SK-N-SH (cell line): ENCODE measurements around the gene MAS1L. TPM values are rescaled to one million over a fixed set of nuclear protein-coding genes. Genes with fewer than 3 reads are reported as not detected.

Experiments
- CTCF ChIA-PET: fragments of 300-600, 350-600 bp; formaldehyde crosslinking; extraction: SDS; loops from one replicate; lab custom pipeline; 2021; lab: Yijun Ruan, JAX
- POLR2A ChIA-PET: fragments of 350-600 bp; sonication (Branson Sonifier 250); formaldehyde crosslinking; extraction: SDS; loops from one replicate; lab custom pipeline; 2020; ENCODE audit warnings: antibody characterized with exemption, inconsistent platforms; lab: Yijun Ruan, JAX
- DNase-seq: peaks from one replicate; pipeline ENCODE4 v3.0.0; 2012
- H2AFZ ChIP-seq: fragments of 200-600 bp; sonication (generic); 2 replicates; pipeline ENCODE4 v1.8.1; 2016; ENCODE audit warnings: antibody characterized with exemption, mild to moderate bottlenecking, low read depth
- H3F3A ChIP-seq: fragments of 200-600 bp; sonication (generic); replicated peaks from 2 replicates; pipeline ENCODE3; 2016; ENCODE audit warnings: antibody characterized with exemption, mild to moderate bottlenecking; ENCODE audit not compliant: insufficient read depth
- H3K27ac ChIP-seq, 2 experiments: fragments of 200-500 bp in 1 of 2; fragments of 200-600 bp in 1 of 2; sonication (Bioruptor generic) in 1 of 2; sonication (generic), shearing (Covaris generic) in 1 of 2; 2 replicates each; pipeline versions ENCODE4 v1.5.1 to v1.6.1; 2014 to 2016; ENCODE audit warnings: low read depth in 2 of 2, inconsistent platforms in 1 of 2, low read length in 1 of 2, mild to moderate bottlenecking in 1 of 2, mixed read lengths in 1 of 2
- H3K27me3 ChIP-seq: fragments of 200-600 bp; sonication (generic), shearing (Covaris generic); 2 replicates; pipeline ENCODE4 v1.6.1; 2016; ENCODE audit warnings: mixed run types; ENCODE audit not compliant: insufficient read depth
- H3K36me3 ChIP-seq, 2 experiments: fragments of 200-500 bp in 1 of 2; fragments of 200-600 bp in 1 of 2; sonication (Bioruptor generic) in 1 of 2; sonication (generic) in 1 of 2; replicated peaks in 1 of 2; 2 replicates each; pipeline versions ENCODE3 to v1.5.1; 2014 to 2016; ENCODE audit warnings: low read length in 1 of 2, mild to moderate bottlenecking in 1 of 2; ENCODE audit not compliant: insufficient read depth in 2 of 2, control insufficient read depth in 1 of 2
- H3K4me1 ChIP-seq, 2 experiments: fragments of 200-500 bp in 1 of 2; fragments of 200-600 bp in 1 of 2; sonication (Bioruptor generic) in 1 of 2; sonication (generic), shearing (Covaris generic) in 1 of 2; 2 replicates each; pipeline versions ENCODE4 v1.5.1 to v1.6.1; 2014 to 2016; ENCODE audit warnings: low read depth in 1 of 2, low read length in 1 of 2, mixed run types in 1 of 2; ENCODE audit not compliant: insufficient read depth in 2 of 2, control insufficient read depth in 1 of 2
- H3K4me2 ChIP-seq: fragments of 200-600 bp; sonication (generic), shearing (Covaris generic); 2 replicates; pipeline ENCODE4 v1.6.1; 2017; ENCODE audit warnings: mixed run types
- H3K4me3 ChIP-seq, 2 experiments: fragments of 200-500 bp in 1 of 2; fragments of 200-600 bp in 1 of 2; sonication (Bioruptor generic) in 1 of 2; sonication (generic), shearing (Covaris generic) in 1 of 2; 2 replicates each; pipeline versions ENCODE4 v1.5.1 to v1.8.1; 2014 to 2016; ENCODE audit warnings: low read depth in 2 of 2, inconsistent platforms in 1 of 2, low read length in 1 of 2, mild to moderate bottlenecking in 1 of 2, mixed read lengths in 1 of 2, moderate library complexity in 1 of 2
- H3K79me2 ChIP-seq: fragments of 200-600 bp; sonication (generic); 2 replicates; pipeline ENCODE4 v1.8.1; 2017; ENCODE audit warnings: mild to moderate bottlenecking; ENCODE audit not compliant: insufficient read depth
- H3K9ac ChIP-seq: fragments of 200-600 bp; sonication (generic); 2 replicates; pipeline ENCODE4 v1.6.1; 2017; ENCODE audit warnings: mixed run types
- H3K9me2 ChIP-seq: fragments of 200-600 bp; sonication (generic); 2 replicates; pipeline ENCODE4 v1.6.1; 2017; ENCODE audit warnings: mixed run types
- H3K9me3 ChIP-seq: fragments of 200-600 bp; sonication (generic); 2 replicates; pipeline ENCODE4 v1.6.1; 2017; ENCODE audit warnings: mixed run types, mild to moderate bottlenecking, moderate library complexity
- H4K20me1 ChIP-seq: fragments of 200-600 bp; sonication (generic); 2 replicates; pipeline ENCODE4 v1.6.1; 2017; ENCODE audit warnings: mild to moderate bottlenecking, mixed run types; ENCODE audit not compliant: insufficient read depth
- CHD2 ChIP-seq: fragments of 150-350 bp; IDR thresholded peaks from 2 replicates; pipeline ENCODE4 v1.6.1; 2018; ENCODE audit warnings: low read length; ENCODE audit not compliant: partially characterized antibody
- ELF1 ChIP-seq: IDR thresholded peaks from 2 replicates; pipeline ENCODE4 v1.4.0; 2012
- EP300 ChIP-seq, 2 experiments: IDR thresholded peaks; 2 replicates each; pipeline versions ENCODE4 v1.4.0 to v1.6.1; 2012; ENCODE audit warnings: borderline replicate concordance in 1 of 2, low read depth in 1 of 2, low read length in 1 of 2
- FOSL2 ChIP-seq: IDR thresholded peaks from 2 replicates; pipeline ENCODE4 v1.4.0; 2012; ENCODE audit warnings: low read depth, mild to moderate bottlenecking, moderate library complexity, borderline replicate concordance
- FOXM1 ChIP-seq: IDR thresholded peaks from 2 replicates; pipeline ENCODE4 v1.4.0; 2012; ENCODE audit warnings: low read depth, mild to moderate bottlenecking
- GABPA ChIP-seq: IDR thresholded peaks from 2 replicates; pipeline ENCODE4 v1.4.0; 2012; ENCODE audit warnings: low read depth, mild to moderate bottlenecking
- MXI1 ChIP-seq: IDR thresholded peaks from 2 replicates; pipeline ENCODE4 v1.6.1; 2012; ENCODE audit warnings: mild to moderate bottlenecking, low read depth, low read length, improper control_type of control experiment
- NFIC ChIP-seq: IDR thresholded peaks from 2 replicates; pipeline ENCODE4 v1.4.0; 2012; ENCODE audit warnings: borderline replicate concordance
- PBX3 ChIP-seq: IDR thresholded peaks from 2 replicates; pipeline ENCODE4; 2012
- POLR2AphosphoS5 ChIP-seq: IDR thresholded peaks from 2 replicates; pipeline ENCODE4 v1.6.1; 2012; ENCODE audit warnings: low read depth, low read length
- RAD21 ChIP-seq: IDR thresholded peaks from 2 replicates; pipeline ENCODE4 v1.6.1; 2012; ENCODE audit warnings: mild to moderate bottlenecking, low read length
- RCOR1 ChIP-seq: fragments of 150-350 bp; IDR thresholded peaks from 2 replicates; pipeline ENCODE4 v1.6.1; 2017; ENCODE audit warnings: antibody characterized with exemption, low read length
- REST ChIP-seq: IDR thresholded peaks from 2 replicates; pipeline ENCODE4 v1.6.1; 2012; ENCODE audit warnings: mild to moderate bottlenecking, low read depth, low read length, moderate library complexity
- SIN3A ChIP-seq: IDR thresholded peaks from 2 replicates; pipeline ENCODE4 v1.6.1; 2012; ENCODE audit warnings: low read depth, mild to moderate bottlenecking, low read length, moderate library complexity, borderline replicate concordance
- TCF12 ChIP-seq: IDR thresholded peaks from 2 replicates; pipeline ENCODE4 v1.4.0; 2012
- TEAD4 ChIP-seq: IDR thresholded peaks from 2 replicates; pipeline ENCODE4 v1.4.0; 2012; ENCODE audit warnings: mild to moderate bottlenecking, borderline replicate concordance; ENCODE audit not compliant: insufficient read depth
- USF1 ChIP-seq: IDR thresholded peaks from 2 replicates; pipeline ENCODE4 v1.4.0; 2012; ENCODE audit warnings: low read depth, borderline replicate concordance
- USF2 ChIP-seq: fragments of 150-350 bp; IDR thresholded peaks from 2 replicates; pipeline ENCODE4 v1.6.1; 2017; ENCODE audit warnings: antibody characterized with exemption, low read length, low read depth, borderline replicate concordance
- WGBS: methylation state at CpG from one replicate; pipeline ENCODE4 v1.1.6; 2017; ENCODE audit warnings: low lambda C conversion rate; 5-methylcytosine and 5-hydroxymethylcytosine counted together
- polyA plus RNA-seq, 3 experiments: library from polyadenylated mRNA; depleted of rRNA; stranded (reverse); fragments of >200 nt; gene quantifications; 2 replicates each; pipeline ENCODE4 v1.2.3, GENCODE V29; 2012

Gene MAS1L
- polyA plus RNA-seq, 1 of the 3 experiments (the other 2 are of a cell fraction), result not detected

- CTCF ChIA-PET, result no interaction called here
- no peak overlapping the region for H2AFZ ChIP-seq
- H3K9me2 ChIP-seq, result no peaks in the 10 kb centered on the region
- no peak for DNase-seq
- peaks cover 30% of the 10 kb centered on the region; the same call in 1 of the 2 replicates for H3K27me3 ChIP-seq
- H3F3A ChIP-seq, result no peaks in the 10 kb centered on the region
- no peaks in the 10 kb centered on the region for H3K9me3 ChIP-seq
- H3K9ac ChIP-seq, result no peak overlapping the region
- H3K79me2 ChIP-seq, result no peaks in the 10 kb centered on the region
- WGBS, result 0% methylated on average over 5 of the region's 6 CpGs
- H4K20me1 ChIP-seq, result no peaks in the 10 kb centered on the region
- no peaks in the 10 kb centered on the region for H3K4me1 ChIP-seq
- no peak overlapping the region for H3K4me2 ChIP-seq
- H3K4me3 ChIP-seq, result no peak overlapping the region
- peaks cover 0 to 4% of the 10 kb centered on the region in 2 experiments for H3K36me3 ChIP-seq
- TF ChIP-seq SIN3A (no peak), GABPA (no peak), FOSL2 (no peak), MXI1 (no peak), FOXM1 (no peak), POLR2AphosphoS5 (no peak), EP300 (IDR thresholded peaks at IDR 0.05; ENCODE audit: borderline replicate concordance in 1 of 2, low read depth in 1 of 2, low read length in 1 of 2) (no peak)
- POLR2A ChIA-PET, result no interaction called here
- no peak overlapping the region for H3K27ac ChIP-seq
These were observed 31.7 kb upstream of the MAS1L start for GRCh38 chr6:29519291-29520010.

- Histone ChIP-seq H3K9ac (no peak overlapping the region), H3K27ac (no peak overlapping the region), H3K4me3 (no peak overlapping the region), H2AFZ (no peak overlapping the region), H4K20me1 (no peaks in the 10 kb centered on the region), H3K4me1 (no peaks in the 10 kb centered on the region), H3K79me2 (no peaks in the 10 kb centered on the region), H3K9me3 (no peaks in the 10 kb centered on the region), H3K9me2 (no peaks in the 10 kb centered on the region), H3K36me3 (no peaks in the 10 kb centered on the region), H3K4me2 (no peak overlapping the region), H3F3A (no peaks in the 10 kb centered on the region), H3K27me3 (peaks cover 26% of the 10 kb centered on the region; the same call in 1 of the 2 replicates)
- 3% methylated on average over 5 of the region's 7 CpGs for WGBS
- DNase-seq, result no peak
- POLR2A ChIA-PET, result no interaction called here
- CTCF ChIA-PET, result no interaction called here
- no peak for TF ChIP-seq REST
- no peak for TF ChIP-seq RCOR1
- no peak for TF ChIP-seq FOXM1
- TF ChIP-seq USF2, result no peak
- TF ChIP-seq MXI1, result no peak
- no peak for TF ChIP-seq EP300 (IDR thresholded peaks at IDR 0.05; ENCODE audit: borderline replicate concordance in 1 of 2, low read depth in 1 of 2, low read length in 1 of 2)
- no peak for TF ChIP-seq TEAD4
- TF ChIP-seq RAD21, result no peak
- TF ChIP-seq TCF12, result no peak
- no peak for TF ChIP-seq CHD2
- no peak for TF ChIP-seq PBX3
- no peak for TF ChIP-seq USF1
- TF ChIP-seq ELF1, result no peak
- TF ChIP-seq NFIC, result no peak
These were observed 30.1 kb upstream of the MAS1L start for GRCh38 chr6:29517728-29518440.
